ENCODE results near the gene SIL1. TPM values are rescaled to one million over a fixed set of nuclear protein-coding genes. Genes with fewer than 3 reads are reported as not detected.

Gene SIL1
- total and polyA plus RNA-seq, 9 of the 15 experiments (the other 6 are each of a cell fraction or from before 2014, with no cell fraction given) = 1.3 to 30.5 (median 18.1) TPM

DNA sequence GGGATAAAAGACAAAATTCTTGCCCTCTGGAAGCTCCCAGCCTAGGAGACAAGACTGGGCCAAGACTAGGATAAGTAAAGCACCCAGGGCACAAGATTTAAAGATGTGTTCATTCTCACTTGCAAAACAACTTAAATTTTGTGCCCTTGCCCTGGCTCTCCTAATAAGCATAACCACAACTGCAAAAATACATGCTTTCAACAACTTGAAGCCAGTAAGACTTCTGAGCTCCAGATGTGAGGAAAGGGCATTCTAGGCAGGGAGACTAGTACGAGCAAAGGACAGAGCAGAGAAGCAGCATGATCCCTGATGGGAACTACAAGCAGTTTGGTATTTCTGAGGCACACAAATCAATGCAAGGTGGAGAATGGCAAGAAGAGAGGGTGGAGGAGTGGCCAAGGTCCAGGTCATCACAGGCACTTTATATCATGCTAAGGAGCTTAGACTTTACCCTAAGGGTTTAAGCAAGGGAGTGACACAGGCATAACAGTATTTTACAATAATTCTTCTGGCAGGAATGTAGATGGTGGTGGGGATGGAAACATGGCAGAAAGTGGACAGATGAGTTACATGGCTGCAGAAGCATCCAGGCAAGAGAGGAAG is 30.1 kb upstream of the SIL1 start:
- Histone ChIP-seq H3K4me3 (no peak overlapping the region), H3K9ac (ENCODE audit: insufficient read depth in 1 of 2, low read depth in 2 of 2, low read length in 2 of 2) (no peak overlapping the region), H4K20me1 (replicated peaks; ENCODE audit: control insufficient read depth, insufficient read depth, low read length) (no peaks in the 10 kb centered on the region), H3K9me1 (ENCODE audit: control insufficient read depth, insufficient read depth, low read length) (no peaks in the 10 kb centered on the region), H3K36me3 (ENCODE audit: control insufficient read depth, insufficient read depth, low read length) (no peaks in the 10 kb centered on the region), H3K27me3 (ENCODE audit: control insufficient read depth in 2 of 2, insufficient read depth in 2 of 2, low read length in 2 of 2) (no peaks in the 10 kb centered on the region), H3K4me2 (ENCODE audit: insufficient read depth, low read length) (no peak overlapping the region), H3K4me1 (replicated peaks in 1 of 2; ENCODE audit: control insufficient read depth in 2 of 2, insufficient read depth in 2 of 2, low read length in 2 of 2) (no peaks in the 10 kb centered on the region), H3K9me3 (replicated peaks; ENCODE audit: control insufficient read depth, insufficient read depth, low read depth, low read length) (peaks cover 1% of the 10 kb centered on the region; the same call in 1 of the 2 replicates), H3K27ac (ENCODE audit: extremely low read depth, low read depth, low read length) (no peak overlapping the region), H3K79me2 (ENCODE audit: control insufficient read depth, insufficient read depth, low read length) (no peaks in the 10 kb centered on the region), H2AFZ (ENCODE audit: low read depth, low read length) (no peak overlapping the region)
- ChIA-PET CTCF (ENCODE audit: low intra/inter-chr PET ratio) (no interaction called here), POLR2A (interaction anchor here (0.7 to 1.3 kb wide), 3 partner anchors 14 to 29 kb away, joined by 3 to 4 read pairs (median 3); no protein-coding TSS in a partner anchor)
- WGBS (ENCODE audit: insufficient coverage, low coverage, missing lambda C conversion rate) = 6% methylated on average over 1 of the region's 1 CpG
- TF ChIP-seq, protein P1, sequence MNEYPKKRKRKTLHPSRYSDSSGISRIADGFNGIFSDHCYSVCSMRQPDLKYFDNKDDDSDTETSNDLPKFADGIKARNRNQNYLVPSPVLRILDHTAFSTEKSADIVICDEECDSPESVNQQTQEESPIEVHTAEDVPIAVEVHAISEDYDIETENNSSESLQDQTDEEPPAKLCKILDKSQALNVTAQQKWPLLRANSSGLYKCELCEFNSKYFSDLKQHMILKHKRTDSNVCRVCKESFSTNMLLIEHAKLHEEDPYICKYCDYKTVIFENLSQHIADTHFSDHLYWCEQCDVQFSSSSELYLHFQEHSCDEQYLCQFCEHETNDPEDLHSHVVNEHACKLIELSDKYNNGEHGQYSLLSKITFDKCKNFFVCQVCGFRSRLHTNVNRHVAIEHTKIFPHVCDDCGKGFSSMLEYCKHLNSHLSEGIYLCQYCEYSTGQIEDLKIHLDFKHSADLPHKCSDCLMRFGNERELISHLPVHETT (CRISPR knock-in tag; conservative IDR thresholded peaks at IDR 0.05 in 1 of 2, IDR thresholded peaks at IDR 0.05 in 1 of 2) = no peak
- TF ChIP-seq, protein P2, sequence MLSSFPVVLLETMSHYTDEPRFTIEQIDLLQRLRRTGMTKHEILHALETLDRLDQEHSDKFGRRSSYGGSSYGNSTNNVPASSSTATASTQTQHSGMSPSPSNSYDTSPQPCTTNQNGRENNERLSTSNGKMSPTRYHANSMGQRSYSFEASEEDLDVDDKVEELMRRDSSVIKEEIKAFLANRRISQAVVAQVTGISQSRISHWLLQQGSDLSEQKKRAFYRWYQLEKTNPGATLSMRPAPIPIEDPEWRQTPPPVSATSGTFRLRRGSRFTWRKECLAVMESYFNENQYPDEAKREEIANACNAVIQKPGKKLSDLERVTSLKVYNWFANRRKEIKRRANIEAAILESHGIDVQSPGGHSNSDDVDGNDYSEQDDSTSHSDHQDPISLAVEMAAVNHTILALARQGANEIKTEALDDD (IDR thresholded peaks at IDR 0.05) = no peak
- TF ChIP-seq MYC (IDR thresholded peaks at IDR 0.05; ENCODE audit: low read depth, low read length) (no peak), MYC (CRISPR knock-in tag; IDR thresholded peaks at IDR 0.05; ENCODE audit: borderline replicate concordance, low read depth) (no peak), MAFF (IDR thresholded peaks at IDR 0.05; ENCODE audit: low read length) (no peak), ZNF24 (IDR thresholded peaks at IDR 0.05) (no peak), HMGXB4 (CRISPR knock-in tag; IDR thresholded peaks at IDR 0.05) (no peak), ZFPM2 (CRISPR knock-in tag; IDR thresholded peaks at IDR 0.05) (no peak), SIX5 (IDR thresholded peaks at IDR 0.05; ENCODE audit: borderline replicate concordance in 1 of 2, insufficient read depth in 1 of 2, low read depth in 1 of 2, low read length in 2 of 2) (no peak), CSDE1 (IDR thresholded peaks at IDR 0.05) (no peak), SREBF2 (CRISPR knock-in tag; IDR thresholded peaks at IDR 0.05) (no peak)
- FAIRE-seq (no peak), DNase-seq (ENCODE audit: extremely low read depth in 1 of 4, low spot score in 3 of 4) (no peak), ATAC-seq (no peak)
- in situ Hi-C loops (cut with MboI) = no loop called here
- intact Hi-C loops (cut with micrococcal nuclease) = no loop called here
- BruUV-seq (replicated peaks) = no TSS peak
